PC-3 (cell line): ENCODE results near the gene RABGEF1.

Experiments used
- EZH2phosphoT487 ChIP-seq: fragments of 300-600 bp; sonication (generic); IDR thresholded peaks from 2 replicates; pipeline ENCODE4 v1.6.1; 2018; ENCODE audit warnings: mild to moderate bottlenecking, antibody characterized with exemption, low read length, borderline replicate concordance
- TF ChIP-seq, protein P1 (sequence below): fragments of 300-600 bp; sonication (generic); conservative IDR thresholded peaks from 2 replicates; pipeline ENCODE4 v1.5.1; 2017; ENCODE audit warnings: antibody characterized with exemption, low read depth, mild to moderate bottlenecking, low read length

DNA sequence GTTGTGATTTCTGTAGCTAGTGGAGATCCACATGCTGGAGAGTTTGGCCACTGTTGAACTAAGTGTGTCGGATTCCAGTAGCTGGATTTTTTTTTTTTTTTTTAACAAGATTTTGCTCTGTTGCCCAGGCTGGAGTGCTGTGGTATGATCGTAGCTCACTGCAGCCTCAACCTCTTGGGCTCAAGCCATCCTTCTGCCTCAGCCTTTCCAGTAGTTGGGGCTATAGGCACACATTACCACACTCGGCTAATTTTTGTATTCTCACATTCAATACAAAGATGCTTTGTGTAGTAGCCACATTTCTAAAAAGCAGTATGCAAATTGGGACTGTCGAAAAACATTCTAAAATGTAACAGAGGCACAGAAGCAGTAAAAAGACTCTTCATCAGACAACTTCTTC, 63.5 kb downstream of the RABGEF1 start:
- TF ChIP-seq, protein P1, sequence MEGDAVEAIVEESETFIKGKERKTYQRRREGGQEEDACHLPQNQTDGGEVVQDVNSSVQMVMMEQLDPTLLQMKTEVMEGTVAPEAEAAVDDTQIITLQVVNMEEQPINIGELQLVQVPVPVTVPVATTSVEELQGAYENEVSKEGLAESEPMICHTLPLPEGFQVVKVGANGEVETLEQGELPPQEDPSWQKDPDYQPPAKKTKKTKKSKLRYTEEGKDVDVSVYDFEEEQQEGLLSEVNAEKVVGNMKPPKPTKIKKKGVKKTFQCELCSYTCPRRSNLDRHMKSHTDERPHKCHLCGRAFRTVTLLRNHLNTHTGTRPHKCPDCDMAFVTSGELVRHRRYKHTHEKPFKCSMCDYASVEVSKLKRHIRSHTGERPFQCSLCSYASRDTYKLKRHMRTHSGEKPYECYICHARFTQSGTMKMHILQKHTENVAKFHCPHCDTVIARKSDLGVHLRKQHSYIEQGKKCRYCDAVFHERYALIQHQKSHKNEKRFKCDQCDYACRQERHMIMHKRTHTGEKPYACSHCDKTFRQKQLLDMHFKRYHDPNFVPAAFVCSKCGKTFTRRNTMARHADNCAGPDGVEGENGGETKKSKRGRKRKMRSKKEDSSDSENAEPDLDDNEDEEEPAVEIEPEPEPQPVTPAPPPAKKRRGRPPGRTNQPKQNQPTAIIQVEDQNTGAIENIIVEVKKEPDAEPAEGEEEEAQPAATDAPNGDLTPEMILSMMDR = no peak
- no peak for TF ChIP-seq EZH2phosphoT487
